T-cell (primary cell): ENCODE data around the gene GPR32. TPM values are rescaled to one million over a fixed set of nuclear protein-coding genes. Genes with fewer than 3 reads are reported as not detected.

Source experiments
- ATAC-seq, 4 experiments: fragments of 200-7000 bp in 3 of 4; fragments of 150-1000 bp in 1 of 4; cut with Tn5 transposase; replicated peaks in 1 of 4; 1 replicate in 3 of 4; 2 replicates in 1 of 4; pipeline ENCODE4 v1.10.0; 2021; ENCODE audit warnings: moderate library complexity in 3 of 4, mild to moderate bottlenecking in 2 of 4, moderate number of reproducible peaks in 1 of 4
- CTCF ChIA-PET, 2 donors: fragments of 300-600 bp; sonication (Branson Sonifier 250); formaldehyde crosslinking; loops; one replicate each; lab custom pipeline; 2022; ENCODE audit warnings: antibody characterized with exemption in 2 of 2; lab: Charles Lee
- POLR2A ChIA-PET, 2 donors: fragments of 300-600 bp; sonication (Branson Sonifier 250); formaldehyde crosslinking; loops; one replicate each; lab custom pipeline; 2022; ENCODE audit warnings: antibody characterized with exemption in 2 of 2; lab: Charles Lee
- DNase-seq, 35 experiments: peaks; one replicate each; pipeline versions ENCODE4 v3.0.0 to v3.0.0-alpha.2; 2013 to 2023
- H3K27ac ChIP-seq: one replicate; pipeline ENCODE4 v1.5.1; 2013; ENCODE audit warnings: low read length
- H3K27me3 ChIP-seq, 2 experiments: replicated peaks in 1 of 2; 1 replicate in 1 of 2; 2 replicates in 1 of 2; pipeline versions ENCODE4 v1.6.1 to v1.7.0; 2013; ENCODE audit warnings: low read length in 1 of 2, mixed read lengths in 1 of 2; ENCODE audit not compliant: control insufficient read depth in 2 of 2, insufficient read depth in 2 of 2; ENCODE audit errors: extremely low read depth in 1 of 2
- H3K36me3 ChIP-seq, 2 donors: 1 replicate in 1 of 2; 2 replicates in 1 of 2; pipeline versions ENCODE4 v1.6.1 to v1.7.0; 2013; ENCODE audit warnings: low read length in 1 of 2; ENCODE audit not compliant: control insufficient read depth in 2 of 2, insufficient read depth in 1 of 2; ENCODE audit errors: extremely low read depth in 1 of 2
- H3K4me1 ChIP-seq, 2 experiments: 1 replicate in 1 of 2; 2 replicates in 1 of 2; pipeline versions ENCODE4 v1.6.1 to v1.7.0; 2013; ENCODE audit warnings: low read length in 2 of 2, mixed read lengths in 1 of 2; ENCODE audit not compliant: insufficient read depth in 2 of 2, control insufficient read depth in 1 of 2; ENCODE audit errors: extremely low read depth in 1 of 2
- H3K4me3 ChIP-seq, 2 donors: 1 replicate in 1 of 2; 2 replicates in 1 of 2; pipeline versions ENCODE4 v1.5.1 to v1.7.0; 2013; ENCODE audit warnings: mild to moderate bottlenecking in 2 of 2, low read length in 1 of 2, moderate library complexity in 1 of 2; ENCODE audit not compliant: control insufficient read depth in 1 of 2; ENCODE audit errors: extremely low read depth in 1 of 2
- H3K9me3 ChIP-seq: 2 replicates; pipeline ENCODE4 v1.7.0; 2013
- H3K27ac Mint-ChIP-seq, 2 donors: one replicate each; pipeline ENCODE4 v1.8.0; 2020 to 2021; ENCODE audit warnings: mild to moderate bottlenecking in 2 of 2, mixed read lengths in 2 of 2
- H3K27me3 Mint-ChIP-seq, 2 donors: one replicate each; pipeline ENCODE4 v1.8.0; 2021 to 2022; ENCODE audit warnings: mixed read lengths in 2 of 2
- H3K36me3 Mint-ChIP-seq: one replicate; pipeline ENCODE4 v1.8.0; 2021; ENCODE audit warnings: mixed read lengths
- H3K4me1 Mint-ChIP-seq, 3 donors: one replicate each; pipeline ENCODE4 v1.8.0; 2020 to 2022; ENCODE audit warnings: mixed read lengths in 3 of 3, mild to moderate bottlenecking in 1 of 3
- H3K4me3 Mint-ChIP-seq, 3 donors: one replicate each; pipeline ENCODE4 v1.8.0; 2020 to 2022; ENCODE audit warnings: mild to moderate bottlenecking in 3 of 3, mixed read lengths in 3 of 3, moderate library complexity in 3 of 3
- H3K9me3 Mint-ChIP-seq, 3 donors: one replicate each; pipeline ENCODE4 v1.8.0; 2020 to 2022; ENCODE audit warnings: mixed read lengths in 3 of 3
- WGBS: methylation state at CpG from one replicate; pipeline ENCODE4 v1.1.5; 2013; ENCODE audit warnings: missing lambda C conversion rate; ENCODE audit not compliant: insufficient coverage; 5-methylcytosine and 5-hydroxymethylcytosine counted together
- total RNA-seq, 35 experiments: library from RNA in 6 of 35; stranded (reverse) in 6 of 35; fragments of 120-200 nt in 1 of 35; gene quantifications; one replicate each; pipeline versions ENCODE4 v1.2.1 to v1.2.4 and lab custom pipeline; 2013 to 2026

Gene GPR32
- total RNA-seq, 5 donors from 2014 or later (not counting 1 experiment from before 2014, with no cell fraction given) = not detected

- CTCF ChIA-PET = no interaction called here
- POLR2A ChIA-PET = no interaction called here
- Mint-ChIP-seq H3K36me3 (no peaks in the 10 kb centered on the region), H3K4me3 (no peak overlapping the region), H3K27ac (no peak overlapping the region), H3K4me1 (peaks cover 14 to 25% (median 15%) of the 10 kb centered on the region in 3 donors), H3K27me3 (peaks cover 56 to 65% of the 10 kb centered on the region in 2 donors), H3K9me3 (no peaks in the 10 kb centered on the region)
- H3K27ac ChIP-seq = no peak overlapping the region
- no peak overlapping the region for H3K4me3 ChIP-seq
- no peak for ATAC-seq
- peaks cover 0 to 15% of the 10 kb centered on the region in 2 experiments for H3K4me1 ChIP-seq
- H3K9me3 ChIP-seq = no peaks in the 10 kb centered on the region
- no CpG with 5 or more reads among the region's 1 CpG for WGBS
- DNase-seq = no peak
- no peaks in the 10 kb centered on the region for H3K36me3 ChIP-seq
- H3K27me3 ChIP-seq = peaks cover 6 to 76% of the 10 kb centered on the region in 2 experiments
Observed at GRCh38 chr19:50815439-50815838, 45.2 kb downstream of the GPR32 start.

- Histone ChIP-seq H3K27me3 (peaks cover 8 to 80% of the 10 kb centered on the region in 2 experiments), H3K9me3 (no peaks in the 10 kb centered on the region), H3K27ac (no peak overlapping the region), H3K4me1 (peaks cover 0 to 20% of the 10 kb centered on the region in 2 experiments), H3K4me3 (peak overlapping the region; percentile 33 to 42), H3K36me3 (no peaks in the 10 kb centered on the region)
- POLR2A ChIA-PET = no interaction called here
- peak overlapping the region; percentile 34 to 68 (median 57) for H3K4me3 Mint-ChIP-seq
- CTCF ChIA-PET = no interaction called here
- peaks cover 77 to 85% of the 10 kb centered on the region in 2 donors for H3K27me3 Mint-ChIP-seq
- H3K27ac Mint-ChIP-seq = no peak overlapping the region
- no peaks in the 10 kb centered on the region for H3K9me3 Mint-ChIP-seq
- H3K4me1 Mint-ChIP-seq = peaks cover 21 to 33% (median 27%) of the 10 kb centered on the region in 3 donors
- DNase-seq = peak in 5 of 35 experiments; percentile 12 to 25 (median 18)
- ATAC-seq = peak; percentile 44 to 67 (median 60)
- H3K36me3 Mint-ChIP-seq = no peaks in the 10 kb centered on the region
- WGBS = 10% methylated on average over 51 of the region's 52 CpGs
Observed at GRCh38 chr19:50817941-50818858, 47.9 kb downstream of the GPR32 start.

GRCh38 chr19:50818859-50819472 lies 48.7 kb downstream of the GPR32 start:
- Mint-ChIP-seq H3K27ac (no peak overlapping the region), H3K27me3 (peaks cover 77 to 89% of the 10 kb centered on the region in 2 donors), H3K9me3 (no peaks in the 10 kb centered on the region), H3K4me3 (peak overlapping the region; percentile 26 to 68 (median 57)), H3K36me3 (no peaks in the 10 kb centered on the region), H3K4me1 (peaks cover 21 to 33% (median 27%) of the 10 kb centered on the region in 3 donors)
- ATAC-seq (no peak), DNase-seq (no peak)
- CTCF ChIA-PET = no interaction called here
- WGBS = 60% methylated on average over 6 of the region's 12 CpGs
- POLR2A ChIA-PET = no interaction called here
- H3K27me3 ChIP-seq = peaks cover 8 to 84% of the 10 kb centered on the region in 2 experiments
- no peak overlapping the region for H3K4me3 ChIP-seq
- H3K9me3 ChIP-seq = no peaks in the 10 kb centered on the region
- no peaks in the 10 kb centered on the region for H3K36me3 ChIP-seq
- no peak overlapping the region for H3K27ac ChIP-seq
- peaks cover 0 to 20% of the 10 kb centered on the region in 2 experiments for H3K4me1 ChIP-seq

- Mint-ChIP-seq H3K27me3 (peaks cover 72 to 83% of the 10 kb centered on the region in 2 donors), H3K9me3 (no peaks in the 10 kb centered on the region), H3K36me3 (no peaks in the 10 kb centered on the region), H3K4me3 (no peak overlapping the region), H3K4me1 (peaks cover 21 to 33% (median 27%) of the 10 kb centered on the region in 3 donors), H3K27ac (no peak overlapping the region)
- H3K36me3 ChIP-seq = no peaks in the 10 kb centered on the region
- ChIA-PET POLR2A (no interaction called here), CTCF (interaction anchor here in 1 of 2 donors (0.6 kb wide), 1 partner anchor 60 kb away, joined by 3 read pairs; no protein-coding TSS in a partner anchor)
- DNase-seq (no peak), ATAC-seq (no peak)
- peaks cover 8 to 85% of the 10 kb centered on the region in 2 experiments for H3K27me3 ChIP-seq
- no peaks in the 10 kb centered on the region for H3K9me3 ChIP-seq
- no peak overlapping the region for H3K27ac ChIP-seq
- WGBS = 28% methylated on average over 3 of the region's 8 CpGs
- no peak overlapping the region for H3K4me3 ChIP-seq
- peaks cover 0 to 20% of the 10 kb centered on the region in 2 experiments for H3K4me1 ChIP-seq
Observed at GRCh38 chr19:50819636-50820035, 49.4 kb downstream of the GPR32 start.

GRCh38 chr19:50820086-50820485 lies 49.8 kb downstream of the GPR32 start:
- ChIA-PET POLR2A (no interaction called here), CTCF (interaction anchor here in 1 of 2 donors (0.6 kb wide), 1 partner anchor 60 kb away, joined by 3 read pairs; no protein-coding TSS in a partner anchor)
- no peaks in the 10 kb centered on the region for H3K36me3 Mint-ChIP-seq
- H3K27ac Mint-ChIP-seq = no peak overlapping the region
- H3K27me3 ChIP-seq = peaks cover 8 to 82% of the 10 kb centered on the region in 2 experiments
- WGBS = 13% methylated on average over 15 of the region's 15 CpGs
- H3K4me1 Mint-ChIP-seq = peaks cover 21 to 33% (median 27%) of the 10 kb centered on the region in 3 donors
- no peaks in the 10 kb centered on the region for H3K9me3 ChIP-seq
- peak overlapping the region in 1 of 3 donors; percentile 69 for H3K4me3 Mint-ChIP-seq
- H3K9me3 Mint-ChIP-seq = no peaks in the 10 kb centered on the region
- H3K27ac ChIP-seq = no peak overlapping the region
- peaks cover 0 to 20% of the 10 kb centered on the region in 2 experiments for H3K4me1 ChIP-seq
- H3K36me3 ChIP-seq = no peaks in the 10 kb centered on the region
- H3K4me3 ChIP-seq = no peak overlapping the region
- H3K27me3 Mint-ChIP-seq = peaks cover 71 to 79% of the 10 kb centered on the region in 2 donors
- no peak for ATAC-seq
- DNase-seq = no peak

GRCh38 chr19:50820549-50821247 lies 50.4 kb downstream of the GPR32 start:
- no peaks in the 10 kb centered on the region for H3K9me3 Mint-ChIP-seq
- Histone ChIP-seq H3K27ac (no peak overlapping the region), H3K4me1 (peaks cover 0 to 20% of the 10 kb centered on the region in 2 experiments), H3K4me3 (no peak overlapping the region), H3K36me3 (no peaks in the 10 kb centered on the region), H3K9me3 (no peaks in the 10 kb centered on the region), H3K27me3 (peaks cover 4 to 79% of the 10 kb centered on the region in 2 experiments)
- peaks cover 68 to 75% of the 10 kb centered on the region in 2 donors for H3K27me3 Mint-ChIP-seq
- 7% methylated on average over 9 of the region's 21 CpGs for WGBS
- H3K4me1 Mint-ChIP-seq = peaks cover 21 to 33% (median 27%) of the 10 kb centered on the region in 3 donors
- ATAC-seq (no peak), DNase-seq (no peak)
- ChIA-PET CTCF (no interaction called here), POLR2A (no interaction called here)
- H3K36me3 Mint-ChIP-seq = no peaks in the 10 kb centered on the region
- H3K4me3 Mint-ChIP-seq = peak overlapping the region in 2 of 3 donors; percentile 25 to 69
- peak overlapping the region in 1 of 2 donors; percentile 3 for H3K27ac Mint-ChIP-seq
